Progenitor cell of endocrine pancreas (in vitro differentiated cells): ENCODE data around the gene BTNL8. TPM values are rescaled to one million over a fixed set of nuclear protein-coding genes. Genes with fewer than 3 reads are reported as not detected.
A peak's percentile ranks its signal among the peaks of the same experiment; 100 is the strongest.

ENCODE experiments used
- DNase-seq: peaks from one replicate; pipeline ENCODE4 v3.0.0; 2021; ENCODE audit warnings: low spot score; ENCODE audit not compliant: unreplicated experiment
- H3K27ac Mint-ChIP-seq: 2 replicates; pipeline ENCODE4 v1.8.0; 2021; ENCODE audit warnings: mild to moderate bottlenecking, moderate library complexity, mixed read lengths
- H3K27me3 Mint-ChIP-seq: 2 replicates; pipeline ENCODE4 v1.8.0; 2021; ENCODE audit warnings: mixed read lengths
- H3K36me3 Mint-ChIP-seq: 2 replicates; pipeline ENCODE4 v1.8.0; 2022; ENCODE audit warnings: mixed read lengths; ENCODE audit not compliant: insufficient read depth
- H3K4me1 Mint-ChIP-seq: 2 replicates; pipeline ENCODE4 v1.8.0; 2021; ENCODE audit warnings: low read depth, mixed read lengths
- H3K4me3 Mint-ChIP-seq: 2 replicates; pipeline ENCODE4 v1.8.0; 2021; ENCODE audit warnings: low read depth, mild to moderate bottlenecking, moderate library complexity, mixed read lengths
- H3K9me3 Mint-ChIP-seq: 2 replicates; pipeline ENCODE4 v1.8.0; 2021; ENCODE audit warnings: low read depth, mixed read lengths
- long read RNA-seq: library from polyadenylated mRNA; unstranded; transcript quantifications from one replicate; pipeline ENCODE4 v2.0.0, GENCODE V29; 2020
- total RNA-seq: library from RNA; stranded (reverse); gene quantifications from 2 replicates; pipeline ENCODE4 v1.2.1, GENCODE V29; 2021
- TF ChIP-seq, protein P1 (sequence below): fragments of 200-600 bp; sonication (generic); IDR thresholded peaks from one replicate; pipeline ENCODE4 v1.5.0; 2021; ENCODE audit warnings: antibody characterized with exemption, mild to moderate bottlenecking; ENCODE audit not compliant: unreplicated experiment

Gene BTNL8, protein sequence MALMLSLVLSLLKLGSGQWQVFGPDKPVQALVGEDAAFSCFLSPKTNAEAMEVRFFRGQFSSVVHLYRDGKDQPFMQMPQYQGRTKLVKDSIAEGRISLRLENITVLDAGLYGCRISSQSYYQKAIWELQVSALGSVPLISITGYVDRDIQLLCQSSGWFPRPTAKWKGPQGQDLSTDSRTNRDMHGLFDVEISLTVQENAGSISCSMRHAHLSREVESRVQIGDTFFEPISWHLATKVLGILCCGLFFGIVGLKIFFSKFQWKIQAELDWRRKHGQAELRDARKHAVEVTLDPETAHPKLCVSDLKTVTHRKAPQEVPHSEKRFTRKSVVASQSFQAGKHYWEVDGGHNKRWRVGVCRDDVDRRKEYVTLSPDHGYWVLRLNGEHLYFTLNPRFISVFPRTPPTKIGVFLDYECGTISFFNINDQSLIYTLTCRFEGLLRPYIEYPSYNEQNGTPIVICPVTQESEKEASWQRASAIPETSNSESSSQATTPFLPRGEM
- total RNA-seq, result not detected in 2 replicates
- long read RNA-seq, result 0 reads

DNA sequence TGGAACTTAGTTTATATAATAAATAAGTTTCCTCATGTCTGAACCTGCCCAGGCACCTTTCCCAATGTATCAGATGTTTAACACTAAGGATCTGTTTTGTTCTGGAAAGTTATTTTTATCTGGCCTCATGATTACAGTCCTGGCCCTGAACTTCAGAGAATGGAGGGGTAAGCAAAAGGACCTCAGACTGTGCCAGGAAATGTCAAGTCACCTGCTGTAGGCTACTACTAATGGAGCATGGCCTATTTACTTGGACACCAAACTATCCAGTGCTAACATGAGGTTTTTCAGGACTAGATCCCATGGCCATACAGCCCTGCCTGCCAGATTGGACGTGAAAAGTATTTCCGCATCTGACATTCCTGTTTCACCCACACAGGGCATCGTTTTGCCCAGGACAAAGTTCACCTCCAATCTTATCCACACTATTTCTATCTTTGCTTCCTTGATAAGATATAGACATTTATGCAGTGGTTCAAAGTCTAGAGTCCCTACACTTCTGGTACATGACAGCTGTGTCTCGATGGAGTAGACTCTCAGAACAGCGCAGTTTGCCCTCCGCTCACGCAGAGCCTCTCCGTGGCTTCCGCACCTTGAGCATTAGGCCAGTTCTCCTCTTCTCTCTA lies at the start of gene BTNL8:
Gene BTNL8 (plus strand): TSS at position 539 of the 626 bp plus-strand sequence. CDS start 152 bp downstream, outside the sequence.
- Mint-ChIP-seq H3K27ac (no peak within 1 kb of the TSS), H3K36me3 (no peaks in the 10 kb centered on the region), H3K4me3 (no peak within 1 kb of the TSS), H3K9me3 (peaks cover 4% of the 10 kb centered on the region), H3K4me1 (no peaks in the 10 kb centered on the region), H3K27me3 (peaks cover 14% of the 10 kb centered on the region)
- no peak for DNase-seq
- TF ChIP-seq, protein P1, sequence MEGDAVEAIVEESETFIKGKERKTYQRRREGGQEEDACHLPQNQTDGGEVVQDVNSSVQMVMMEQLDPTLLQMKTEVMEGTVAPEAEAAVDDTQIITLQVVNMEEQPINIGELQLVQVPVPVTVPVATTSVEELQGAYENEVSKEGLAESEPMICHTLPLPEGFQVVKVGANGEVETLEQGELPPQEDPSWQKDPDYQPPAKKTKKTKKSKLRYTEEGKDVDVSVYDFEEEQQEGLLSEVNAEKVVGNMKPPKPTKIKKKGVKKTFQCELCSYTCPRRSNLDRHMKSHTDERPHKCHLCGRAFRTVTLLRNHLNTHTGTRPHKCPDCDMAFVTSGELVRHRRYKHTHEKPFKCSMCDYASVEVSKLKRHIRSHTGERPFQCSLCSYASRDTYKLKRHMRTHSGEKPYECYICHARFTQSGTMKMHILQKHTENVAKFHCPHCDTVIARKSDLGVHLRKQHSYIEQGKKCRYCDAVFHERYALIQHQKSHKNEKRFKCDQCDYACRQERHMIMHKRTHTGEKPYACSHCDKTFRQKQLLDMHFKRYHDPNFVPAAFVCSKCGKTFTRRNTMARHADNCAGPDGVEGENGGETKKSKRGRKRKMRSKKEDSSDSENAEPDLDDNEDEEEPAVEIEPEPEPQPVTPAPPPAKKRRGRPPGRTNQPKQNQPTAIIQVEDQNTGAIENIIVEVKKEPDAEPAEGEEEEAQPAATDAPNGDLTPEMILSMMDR, result no peak

DNA sequence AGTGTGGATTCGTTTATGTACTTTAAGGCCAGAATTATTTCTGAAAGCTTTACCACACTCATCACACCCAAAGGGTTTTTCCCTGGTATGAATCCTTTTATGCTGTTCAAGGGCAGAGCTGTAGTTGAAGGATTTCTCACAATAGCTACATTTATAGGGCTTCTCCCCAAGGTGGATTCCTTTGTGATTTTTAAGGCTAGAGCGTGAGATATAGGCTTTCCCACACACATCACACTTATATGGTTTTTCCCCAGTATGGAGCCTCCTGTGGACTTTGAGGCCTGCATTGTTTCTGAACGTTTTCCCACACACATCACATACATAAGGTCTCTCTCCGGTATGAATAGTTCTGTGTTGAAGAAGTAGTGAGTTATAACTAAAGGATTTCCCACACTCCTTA lies 49.1 kb upstream of the BTNL8 start:
- Mint-ChIP-seq H3K27ac (peak overlapping the region; percentile 37), H3K27me3 (no peaks in the 10 kb centered on the region), H3K9me3 (peaks cover 88% of the 10 kb centered on the region), H3K4me3 (no peak overlapping the region), H3K4me1 (no peaks in the 10 kb centered on the region), H3K36me3 (peaks cover 95% of the 10 kb centered on the region)
- TF ChIP-seq, protein P1, result no peak
- DNase-seq, result no peak

DNA sequence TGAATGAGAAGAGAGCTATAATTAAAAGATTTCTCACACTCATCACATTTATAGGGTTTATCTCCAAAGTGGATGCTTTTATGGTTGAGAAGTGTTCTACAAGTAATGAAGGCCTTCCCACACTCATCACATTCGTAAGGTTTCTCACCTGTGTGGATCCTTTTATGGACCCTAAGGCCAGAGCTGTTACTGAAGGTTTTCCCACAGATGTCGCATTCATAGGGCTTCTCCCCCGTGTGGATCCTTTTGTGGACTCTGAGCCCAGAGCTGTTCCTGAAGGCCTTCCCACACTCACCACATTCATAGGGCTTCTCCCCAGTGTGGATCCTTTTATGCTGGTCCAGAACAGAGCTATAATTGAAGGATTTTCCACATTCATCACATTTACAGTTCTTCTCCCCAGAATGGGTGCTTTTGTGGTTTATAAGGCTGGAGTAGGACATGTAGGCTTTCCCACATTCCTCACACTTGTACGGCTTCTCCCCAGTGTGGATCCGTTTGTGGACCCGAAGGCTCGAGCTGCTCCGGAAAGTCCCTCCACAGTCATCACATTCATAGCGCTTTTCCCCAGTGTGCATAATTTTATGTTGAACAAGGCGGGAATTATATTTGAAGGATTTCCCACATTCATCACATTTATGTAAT lies 48.4 kb upstream of the BTNL8 start:
- TF ChIP-seq, protein P1, result no peak
- Mint-ChIP-seq H3K36me3 (peaks cover 99% of the 10 kb centered on the region), H3K4me1 (no peaks in the 10 kb centered on the region), H3K4me3 (no peak overlapping the region), H3K9me3 (peaks cover 93% of the 10 kb centered on the region), H3K27me3 (no peaks in the 10 kb centered on the region), H3K27ac (peak overlapping the region; percentile 71)
- DNase-seq, result no peak

DNA sequence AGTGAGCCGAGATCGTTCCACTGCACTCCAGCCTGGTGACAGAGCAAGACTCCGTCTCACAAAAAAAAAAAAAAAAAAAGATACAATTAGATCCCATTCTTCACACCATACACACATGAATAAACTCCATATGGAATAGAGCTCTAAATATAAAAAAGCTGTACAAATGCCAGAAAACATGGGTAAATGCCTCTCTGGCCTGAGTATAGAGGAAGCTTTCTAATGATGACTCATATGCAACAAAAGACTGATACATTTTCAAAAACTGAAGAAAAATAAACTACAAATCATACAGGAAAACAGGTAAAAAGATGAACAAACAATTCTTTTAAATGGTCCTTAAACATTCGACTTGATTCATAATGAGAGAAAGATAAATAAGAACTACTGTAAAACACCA lies 46.5 kb upstream of the BTNL8 start:
- Mint-ChIP-seq H3K27me3 (no peaks in the 10 kb centered on the region), H3K27ac (peak overlapping the region; percentile 50), H3K36me3 (peaks cover 98% of the 10 kb centered on the region), H3K4me1 (no peaks in the 10 kb centered on the region), H3K4me3 (no peak overlapping the region), H3K9me3 (peaks cover 86% of the 10 kb centered on the region)
- TF ChIP-seq, protein P1, result no peak
- DNase-seq, result no peak
